HFF-Myc (cell line): Measurements from ENCODE around the gene AGAP1.

Experiments used
- DNase-seq: peaks from one replicate; pipeline ENCODE4 v3.0.0-alpha.2; 2011; ENCODE audit warnings: low read depth; ENCODE audit errors: extremely low read depth
- H3K4me3 ChIP-seq: replicated peaks from 2 replicates; pipeline ENCODE4 v1.5.1; 2011; ENCODE audit warnings: low read depth, mild to moderate bottlenecking, control low read depth, low read length
- CTCF ChIP-seq: IDR thresholded peaks from 2 replicates; pipeline ENCODE4 v1.5.1; 2012; ENCODE audit warnings: mild to moderate bottlenecking, low read depth, low read length, control low read depth; ENCODE audit errors: missing control alignments

The AGAP1 gene

GRCh38 chr2:235566931-235567495 is 73.2 kb downstream of the AGAP1 start:
- TF ChIP-seq CTCF, result no peak
- no peak overlapping the region for H3K4me3 ChIP-seq
- DNase-seq, result no peak

- no peak overlapping the region for H3K4me3 ChIP-seq
- TF ChIP-seq CTCF, result no peak
- DNase-seq, result no peak
Measured at GRCh38 chr2:235567842-235568241, 74.0 kb downstream of the AGAP1 start.

- no peak overlapping the region for H3K4me3 ChIP-seq
- TF ChIP-seq CTCF, result no peak
- DNase-seq, result peak; percentile 20
Measured at GRCh38 chr2:235568431-235568830, 74.6 kb downstream of the AGAP1 start.

GRCh38 chr2:235569837-235570236 is 76.0 kb downstream of the AGAP1 start:
- H3K4me3 ChIP-seq, result no peak overlapping the region
- TF ChIP-seq CTCF, result no peak
- DNase-seq, result no peak

GRCh38 chr2:235570256-235570655 is 76.4 kb downstream of the AGAP1 start:
- no peak overlapping the region for H3K4me3 ChIP-seq
- TF ChIP-seq CTCF, result no peak
- no peak for DNase-seq

GRCh38 chr2:235570966-235571692 is 77.3 kb downstream of the AGAP1 start:
- no peak overlapping the region for H3K4me3 ChIP-seq
- DNase-seq, result no peak
- TF ChIP-seq CTCF, result no peak
